Transverse colon (tissue), 3 donors: Measurements from ENCODE around the gene EGFL6.

Experiments
- CTCF ChIP-seq, 5 experiments: fragments of 200-600 bp in 3 of 5; fragments of 450-650 bp in 2 of 5; sonication (generic) in 3 of 5; IDR thresholded peaks; 1 replicate in 2 of 5; 2 replicates in 3 of 5; pipeline ENCODE4 v1.5.1; 2016 to 2017; ENCODE audit warnings: antibody characterized with exemption in 5 of 5, inconsistent platforms in 3 of 5, mild to moderate bottlenecking in 2 of 5, moderate library complexity in 1 of 5
- EP300 ChIP-seq: sonication (generic); formaldehyde crosslinking; IDR thresholded peaks from one replicate; pipeline ENCODE4 v1.6.1; 2017; ENCODE audit warnings: antibody characterized with exemption, low read depth

DNA sequence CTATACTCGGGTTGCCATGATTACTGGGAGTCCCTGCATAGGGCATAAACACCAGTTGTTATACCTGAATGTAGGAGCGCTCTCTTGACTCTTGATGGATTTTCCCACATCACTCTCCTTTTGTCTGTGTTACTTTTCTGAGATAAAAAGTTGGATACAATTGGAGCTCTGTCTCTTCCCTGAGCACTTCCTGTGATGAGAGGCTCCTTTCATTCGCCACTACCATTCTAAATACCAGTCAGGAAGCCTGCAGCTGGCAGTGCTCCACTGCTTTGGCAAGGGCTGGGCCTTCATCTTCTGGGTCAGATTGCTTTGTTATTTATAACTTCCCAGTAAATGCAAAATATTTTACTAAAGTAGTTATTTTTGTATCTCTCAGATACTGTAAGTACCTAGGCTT lies 97.4 kb downstream of the EGFL6 start:
- no peak for TF ChIP-seq CTCF (IDR thresholded peaks at IDR 0.05)
- no peak for TF ChIP-seq EP300
